Activated naive CD8-positive, alpha-beta T cell treated with anti-CD3 and anti-CD28 coated beads, Interleukin-2, amount 10 ng/mL, durations not matched to agents 7 days and 5 days (primary cell): ENCODE data around the gene PDE6D. TPM values are rescaled to one million over a fixed set of nuclear protein-coding genes. Genes with fewer than 3 reads are reported as not detected.

Source experiments
- ATAC-seq: fragments of 150-1000 bp; cut with Tn5 transposase; one replicate; pipeline ENCODE4 v1.10.0; 2021; ENCODE audit warnings: low read depth, moderate library complexity
- POLR2A ChIA-PET: fragments of 350-600 bp; sonication (Branson Sonifier 250); formaldehyde crosslinking; loops from one replicate; lab custom pipeline; 2021; ENCODE audit warnings: antibody characterized with exemption; lab: Charles Lee
- DNase-seq: peaks from one replicate; pipeline ENCODE4 v3.0.0; 2021
- H3K27ac Mint-ChIP-seq: one replicate; pipeline ENCODE4 v1.8.0; 2022; ENCODE audit warnings: mild to moderate bottlenecking, mixed read lengths
- H3K27me3 Mint-ChIP-seq: one replicate; pipeline ENCODE4 v1.8.0; 2022; ENCODE audit warnings: mild to moderate bottlenecking, moderate library complexity, mixed read lengths
- H3K36me3 Mint-ChIP-seq: one replicate; pipeline ENCODE4 v1.8.0; 2021; ENCODE audit warnings: mild to moderate bottlenecking, mixed read lengths
- H3K4me1 Mint-ChIP-seq: one replicate; pipeline ENCODE4 v1.8.0; 2021; ENCODE audit warnings: mixed read lengths
- H3K4me3 Mint-ChIP-seq: one replicate; pipeline ENCODE4 v1.8.0; 2022; ENCODE audit warnings: mild to moderate bottlenecking, moderate library complexity, mixed read lengths
- H3K9me3 Mint-ChIP-seq: one replicate; pipeline ENCODE4 v1.8.0; 2021; ENCODE audit warnings: mixed read lengths
- total RNA-seq, 2 experiments: library from RNA; stranded (reverse); gene quantifications; one replicate each; pipeline ENCODE4 v1.2.3, GENCODE V29; 2021

Gene PDE6D
- 10 to 100 TPM; 34.1 TPM for total RNA-seq

- H3K27ac Mint-ChIP-seq: peak within 1 kb of the TSS; percentile 94
- H3K36me3 Mint-ChIP-seq: peaks cover 3% of the 10 kb centered on the region
- peak; percentile 97 for DNase-seq
- no peaks in the 10 kb centered on the region for H3K27me3 Mint-ChIP-seq
- POLR2A ChIA-PET: interaction anchor here (1.0 to 1.8 kb wide), 4 partner anchors 14 to 317 kb away, joined by 3 to 6 read pairs (median 6); partner anchors contain the start of genes NCL and PTMA
- peak within 1 kb of the TSS; percentile 98 for H3K4me3 Mint-ChIP-seq
- ATAC-seq: peak; percentile 95
- H3K4me1 Mint-ChIP-seq: peaks cover 50% of the 10 kb centered on the region
- H3K9me3 Mint-ChIP-seq: no peaks in the 10 kb centered on the region
These were observed at the start of gene PDE6D for GRCh38 chr2:231780909-231781797. Gene PDE6D, minus strand, starts transcription at chr2:231781282. Its CDS starts 168 bp downstream, at chr2:231781114.

GRCh38 chr2:231821908-231822307 is 40.8 kb upstream of the PDE6D start:
- ATAC-seq (no peak), DNase-seq (no peak)
- peaks cover 1% of the 10 kb centered on the region for H3K9me3 Mint-ChIP-seq
- H3K4me3 Mint-ChIP-seq: no peak overlapping the region
- H3K36me3 Mint-ChIP-seq: no peaks in the 10 kb centered on the region
- peaks cover 2% of the 10 kb centered on the region for H3K27me3 Mint-ChIP-seq
- H3K4me1 Mint-ChIP-seq: no peaks in the 10 kb centered on the region
- H3K27ac Mint-ChIP-seq: no peak overlapping the region
- POLR2A ChIA-PET: no interaction called here

- H3K27me3 Mint-ChIP-seq: peaks cover 2% of the 10 kb centered on the region
- ATAC-seq (no peak), DNase-seq (no peak)
- H3K36me3 Mint-ChIP-seq: peaks cover 5% of the 10 kb centered on the region
- POLR2A ChIA-PET: no interaction called here
- no peak overlapping the region for H3K4me3 Mint-ChIP-seq
- H3K9me3 Mint-ChIP-seq: peaks cover 1% of the 10 kb centered on the region
- H3K4me1 Mint-ChIP-seq: no peaks in the 10 kb centered on the region
- no peak overlapping the region for H3K27ac Mint-ChIP-seq
These were observed 39.8 kb upstream of the PDE6D start for GRCh38 chr2:231820786-231821303.

- H3K36me3 Mint-ChIP-seq: peaks cover 9% of the 10 kb centered on the region
- POLR2A ChIA-PET: no interaction called here
- no peak for ATAC-seq
- no peak overlapping the region for H3K27ac Mint-ChIP-seq
- DNase-seq: no peak
- peaks cover 3% of the 10 kb centered on the region for H3K4me1 Mint-ChIP-seq
- peaks cover 2% of the 10 kb centered on the region for H3K27me3 Mint-ChIP-seq
- H3K9me3 Mint-ChIP-seq: peaks cover 4% of the 10 kb centered on the region
- no peak overlapping the region for H3K4me3 Mint-ChIP-seq
These were observed 38.5 kb upstream of the PDE6D start for GRCh38 chr2:231819447-231820042.

- ATAC-seq (no peak), DNase-seq (no peak)
- Mint-ChIP-seq H3K4me3 (no peak overlapping the region), H3K9me3 (peaks cover 6% of the 10 kb centered on the region), H3K27me3 (peaks cover 2% of the 10 kb centered on the region), H3K27ac (no peak overlapping the region), H3K4me1 (peaks cover 3% of the 10 kb centered on the region), H3K36me3 (peaks cover 20% of the 10 kb centered on the region)
- POLR2A ChIA-PET: no interaction called here
These were observed 35.4 kb upstream of the PDE6D start for GRCh38 chr2:231816327-231817026.

GRCh38 chr2:231810905-231811304 is 29.8 kb upstream of the PDE6D start:
- Mint-ChIP-seq H3K4me1 (peaks cover 4% of the 10 kb centered on the region), H3K4me3 (no peak overlapping the region), H3K36me3 (peaks cover 16% of the 10 kb centered on the region), H3K9me3 (peaks cover 6% of the 10 kb centered on the region), H3K27me3 (no peaks in the 10 kb centered on the region), H3K27ac (no peak overlapping the region)
- ATAC-seq: no peak
- no peak for DNase-seq
- POLR2A ChIA-PET: no interaction called here

- ATAC-seq: no peak
- Mint-ChIP-seq H3K27ac (no peak overlapping the region), H3K9me3 (no peaks in the 10 kb centered on the region), H3K4me1 (peaks cover 4% of the 10 kb centered on the region), H3K27me3 (no peaks in the 10 kb centered on the region), H3K36me3 (no peaks in the 10 kb centered on the region), H3K4me3 (no peak overlapping the region)
- no peak for DNase-seq
- POLR2A ChIA-PET: interaction anchor here (0.6 kb wide), 1 partner anchor 9 kb away, joined by 3 read pairs; no protein-coding TSS in a partner anchor
These were observed 25.9 kb upstream of the PDE6D start for GRCh38 chr2:231807020-231807419.

- Mint-ChIP-seq H3K36me3 (peaks cover 2% of the 10 kb centered on the region), H3K9me3 (no peaks in the 10 kb centered on the region), H3K27ac (no peak overlapping the region), H3K27me3 (no peaks in the 10 kb centered on the region), H3K4me1 (peaks cover 4% of the 10 kb centered on the region), H3K4me3 (no peak overlapping the region)
- POLR2A ChIA-PET: no interaction called here
- ATAC-seq (no peak), DNase-seq (no peak)
These were observed 22.5 kb upstream of the PDE6D start for GRCh38 chr2:231803501-231804138.

GRCh38 chr2:231800493-231801091 is 19.5 kb upstream of the PDE6D start:
- ATAC-seq (peak; percentile 71), DNase-seq (peak; percentile 62)
- no peak overlapping the region for H3K27ac Mint-ChIP-seq
- peaks cover 11% of the 10 kb centered on the region for H3K36me3 Mint-ChIP-seq
- H3K27me3 Mint-ChIP-seq: no peaks in the 10 kb centered on the region
- H3K9me3 Mint-ChIP-seq: no peaks in the 10 kb centered on the region
- POLR2A ChIA-PET: no interaction called here
- H3K4me3 Mint-ChIP-seq: no peak overlapping the region
- peaks cover 1% of the 10 kb centered on the region for H3K4me1 Mint-ChIP-seq

GRCh38 chr2:231795525-231796327 is 14.6 kb upstream of the PDE6D start:
- no peaks in the 10 kb centered on the region for H3K9me3 Mint-ChIP-seq
- peaks cover 16% of the 10 kb centered on the region for H3K36me3 Mint-ChIP-seq
- H3K4me1 Mint-ChIP-seq: no peaks in the 10 kb centered on the region
- POLR2A ChIA-PET: no interaction called here
- H3K4me3 Mint-ChIP-seq: no peak overlapping the region
- H3K27ac Mint-ChIP-seq: no peak overlapping the region
- no peak for ATAC-seq
- H3K27me3 Mint-ChIP-seq: no peaks in the 10 kb centered on the region
- no peak for DNase-seq

GRCh38 chr2:231794383-231794782 is 13.3 kb upstream of the PDE6D start:
- ATAC-seq (no peak), DNase-seq (no peak)
- H3K27ac Mint-ChIP-seq: no peak overlapping the region
- no peaks in the 10 kb centered on the region for H3K4me1 Mint-ChIP-seq
- POLR2A ChIA-PET: no interaction called here
- H3K36me3 Mint-ChIP-seq: peaks cover 16% of the 10 kb centered on the region
- H3K4me3 Mint-ChIP-seq: no peak overlapping the region
- H3K9me3 Mint-ChIP-seq: no peaks in the 10 kb centered on the region
- no peaks in the 10 kb centered on the region for H3K27me3 Mint-ChIP-seq

GRCh38 chr2:231791107-231791506 is 10.0 kb upstream of the PDE6D start:
- peaks cover 7% of the 10 kb centered on the region for H3K36me3 Mint-ChIP-seq
- peaks cover 12% of the 10 kb centered on the region for H3K4me1 Mint-ChIP-seq
- no peak overlapping the region for H3K4me3 Mint-ChIP-seq
- no peaks in the 10 kb centered on the region for H3K9me3 Mint-ChIP-seq
- H3K27ac Mint-ChIP-seq: no peak overlapping the region
- POLR2A ChIA-PET: no interaction called here
- DNase-seq (no peak), ATAC-seq (no peak)
- H3K27me3 Mint-ChIP-seq: no peaks in the 10 kb centered on the region
